ENCODE results near the gene PRDM11. TPM values are rescaled to one million over a fixed set of nuclear protein-coding genes. Genes with fewer than 3 reads are reported as not detected.

PRDM11 gene
- total RNA-seq, 2 experiments from 2014 or later: 2.5 to 4.6 TPM

DNA sequence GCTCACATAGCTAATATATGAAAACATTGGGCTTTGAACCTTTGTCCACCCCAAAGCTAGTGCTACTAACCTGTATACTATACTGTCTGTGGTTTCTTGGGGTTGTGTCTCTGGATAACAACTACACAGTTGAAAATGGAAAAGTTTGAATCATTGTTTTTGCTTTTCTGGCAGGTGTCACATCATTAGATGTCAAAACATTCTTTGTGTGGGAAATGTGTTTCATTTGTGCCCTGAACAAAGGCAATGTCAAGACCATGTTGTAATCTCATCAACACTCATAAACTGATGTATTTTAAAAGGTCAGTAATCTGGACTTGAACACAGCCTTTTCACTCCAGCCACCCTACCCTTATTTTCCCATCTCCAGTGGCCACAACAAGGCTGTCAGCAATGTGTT, 123.2 kb downstream of the PRDM11 start:
- Mint-ChIP-seq H3K4me3 (no peak overlapping the region), H3K27ac (no peak overlapping the region), H3K9me3 (ENCODE audit: low read depth) (no peaks in the 10 kb centered on the region), H3K4me1 (no peaks in the 10 kb centered on the region), H3K27me3 (peaks cover 51% of the 10 kb centered on the region), H3K36me3 (no peaks in the 10 kb centered on the region)
- DNase-seq (no peak), ATAC-seq (no peak)
- CTCF ChIA-PET: interaction anchor here (0.6 kb wide), 1 partner anchor 137 kb away, joined by 3 read pairs; no protein-coding TSS in a partner anchor

- Mint-ChIP-seq H3K36me3 (no peaks in the 10 kb centered on the region), H3K27me3 (peaks cover 58% of the 10 kb centered on the region), H3K9me3 (ENCODE audit: low read depth) (no peaks in the 10 kb centered on the region), H3K4me3 (no peak overlapping the region), H3K4me1 (no peaks in the 10 kb centered on the region), H3K27ac (no peak overlapping the region)
- no peak for ATAC-seq
- DNase-seq: no peak
- CTCF ChIA-PET: interaction anchor here (1.3 kb wide), 1 partner anchor 161 kb away, joined by 3 read pairs; no protein-coding TSS in a partner anchor
These were observed 124.7 kb downstream of the PRDM11 start for GRCh38 chr11:45270946-45271716.

DNA sequence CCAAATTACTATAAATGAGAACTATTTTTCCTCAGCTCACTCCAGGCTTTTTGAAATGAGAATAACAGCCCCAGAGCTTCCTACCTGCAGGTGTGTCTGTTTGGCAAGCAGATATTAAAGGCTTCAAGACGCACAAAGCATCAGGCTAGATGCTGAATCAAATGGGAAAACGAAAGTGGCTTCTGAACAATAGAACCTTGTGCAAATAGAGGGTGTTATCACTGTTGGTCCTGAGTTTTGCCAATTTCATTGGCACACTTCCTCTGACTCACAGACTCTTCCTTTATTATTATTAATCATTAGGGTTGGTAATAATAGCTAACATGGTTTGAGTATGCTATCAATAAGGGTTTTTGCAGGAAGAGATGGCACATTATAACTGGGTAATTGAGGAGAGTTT, 126.3 kb downstream of the PRDM11 start:
- DNase-seq (no peak), ATAC-seq (no peak)
- Mint-ChIP-seq H3K27ac (no peak overlapping the region), H3K4me1 (no peaks in the 10 kb centered on the region), H3K4me3 (no peak overlapping the region), H3K9me3 (ENCODE audit: low read depth) (no peaks in the 10 kb centered on the region), H3K36me3 (no peaks in the 10 kb centered on the region), H3K27me3 (peaks cover 64% of the 10 kb centered on the region)
- CTCF ChIA-PET: no interaction called here

- DNase-seq (no peak), ATAC-seq (no peak)
- H3K27ac Mint-ChIP-seq: no peak overlapping the region
- no peaks in the 10 kb centered on the region for H3K4me1 Mint-ChIP-seq
- H3K27me3 Mint-ChIP-seq: peaks cover 66% of the 10 kb centered on the region
- H3K4me3 Mint-ChIP-seq: no peak overlapping the region
- CTCF ChIA-PET: no interaction called here
- no peaks in the 10 kb centered on the region for H3K9me3 Mint-ChIP-seq (ENCODE audit: low read depth)
- no peaks in the 10 kb centered on the region for H3K36me3 Mint-ChIP-seq
These were observed 127.1 kb downstream of the PRDM11 start for GRCh38 chr11:45273509-45273908.

DNA sequence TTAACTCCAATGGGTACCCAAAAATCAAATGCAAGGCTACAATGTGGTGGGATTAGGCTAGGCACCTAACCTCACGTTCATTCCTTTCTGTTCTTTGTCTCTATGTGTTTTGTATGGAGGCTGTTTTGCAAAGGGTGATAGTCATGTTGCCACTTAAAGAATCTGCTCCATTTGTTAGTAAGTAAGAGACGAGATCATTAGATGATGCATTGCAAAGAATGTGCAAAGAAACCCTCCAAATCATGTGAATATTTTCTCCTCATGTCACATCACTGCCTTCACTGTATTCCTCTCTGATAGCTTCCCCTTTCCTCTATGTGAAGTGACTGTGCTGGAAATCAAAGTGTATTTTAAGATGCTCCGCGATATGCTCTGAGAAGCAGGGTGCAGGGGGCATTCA, 127.8 kb downstream of the PRDM11 start:
- ATAC-seq (no peak), DNase-seq (no peak)
- Mint-ChIP-seq H3K27me3 (peaks cover 62% of the 10 kb centered on the region), H3K4me3 (no peak overlapping the region), H3K36me3 (no peaks in the 10 kb centered on the region), H3K27ac (no peak overlapping the region), H3K9me3 (ENCODE audit: low read depth) (no peaks in the 10 kb centered on the region), H3K4me1 (no peaks in the 10 kb centered on the region)
- CTCF ChIA-PET: no interaction called here

GRCh38 chr11:45275828-45276227, 129.4 kb downstream of the PRDM11 start:
- Mint-ChIP-seq H3K4me3 (no peak overlapping the region), H3K36me3 (peaks cover 1% of the 10 kb centered on the region), H3K27me3 (peaks cover 56% of the 10 kb centered on the region), H3K27ac (no peak overlapping the region), H3K9me3 (ENCODE audit: low read depth) (no peaks in the 10 kb centered on the region), H3K4me1 (no peaks in the 10 kb centered on the region)
- ATAC-seq (no peak), DNase-seq (no peak)
- CTCF ChIA-PET: no interaction called here

- no peak for ATAC-seq
- H3K9me3 Mint-ChIP-seq (ENCODE audit: low read depth): no peaks in the 10 kb centered on the region
- H3K27ac Mint-ChIP-seq: no peak overlapping the region
- no peaks in the 10 kb centered on the region for H3K4me1 Mint-ChIP-seq
- DNase-seq: no peak
- peaks cover 46% of the 10 kb centered on the region for H3K27me3 Mint-ChIP-seq
- H3K4me3 Mint-ChIP-seq: no peak overlapping the region
- CTCF ChIA-PET: interaction anchor here (1.2 kb wide), 1 partner anchor 352 kb away, joined by 4 read pairs; no protein-coding TSS in a partner anchor
- H3K36me3 Mint-ChIP-seq: peaks cover 1% of the 10 kb centered on the region
These were observed 132.3 kb downstream of the PRDM11 start for GRCh38 chr11:45278714-45279113.

DNA sequence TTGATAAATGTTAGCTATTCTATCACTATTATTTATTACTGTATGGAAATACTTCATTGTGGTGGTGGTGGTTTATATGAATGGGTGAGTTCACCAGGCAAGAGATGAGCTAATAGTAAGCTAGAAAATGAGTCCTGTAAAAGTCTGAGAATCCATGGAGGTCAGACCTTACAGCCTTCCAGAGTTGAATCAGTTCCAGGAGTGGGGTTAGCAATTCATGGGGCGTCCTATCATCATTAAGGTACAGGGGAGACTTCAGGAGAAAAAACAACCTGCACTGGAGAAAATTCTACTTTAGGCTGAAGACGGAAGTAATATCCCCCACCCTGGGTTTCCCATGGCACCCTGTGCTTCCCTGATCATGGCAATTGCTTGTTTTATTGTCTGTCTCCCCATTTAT, 133.2 kb downstream of the PRDM11 start:
- Mint-ChIP-seq H3K36me3 (peaks cover 1% of the 10 kb centered on the region), H3K27ac (no peak overlapping the region), H3K4me1 (no peaks in the 10 kb centered on the region), H3K9me3 (ENCODE audit: low read depth) (no peaks in the 10 kb centered on the region), H3K4me3 (no peak overlapping the region), H3K27me3 (peaks cover 52% of the 10 kb centered on the region)
- DNase-seq (no peak), ATAC-seq (no peak)
- CTCF ChIA-PET: interaction anchor here (0.8 to 1.2 kb wide), 2 partner anchors 176 to 353 kb away, joined by 4 read pairs; no protein-coding TSS in a partner anchor

DNA sequence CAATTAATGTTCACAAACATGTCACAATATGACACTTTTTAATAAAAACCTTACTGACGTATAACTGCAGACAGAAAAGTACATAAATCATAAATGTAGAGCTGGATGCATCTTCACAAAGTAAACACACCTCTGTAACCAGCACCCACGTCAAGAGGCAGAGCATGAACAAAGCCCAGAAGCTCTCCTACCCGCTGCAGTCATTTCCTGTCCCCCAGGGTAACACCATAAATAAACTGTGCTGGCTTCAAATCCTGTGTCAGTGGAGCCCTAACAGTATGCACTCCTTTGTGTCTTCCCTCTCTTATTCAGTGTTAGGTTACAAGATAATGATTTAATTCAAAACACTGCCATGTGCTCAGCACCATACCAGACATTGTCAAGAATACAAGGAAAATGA, 134.0 kb downstream of the PRDM11 start:
- Mint-ChIP-seq H3K36me3 (peaks cover 1% of the 10 kb centered on the region), H3K9me3 (ENCODE audit: low read depth) (no peaks in the 10 kb centered on the region), H3K4me1 (no peaks in the 10 kb centered on the region), H3K4me3 (no peak overlapping the region), H3K27me3 (peaks cover 52% of the 10 kb centered on the region), H3K27ac (no peak overlapping the region)
- CTCF ChIA-PET: no interaction called here
- no peak for DNase-seq
- ATAC-seq: no peak

GRCh38 chr11:45282081-45282480, 135.6 kb downstream of the PRDM11 start:
- Mint-ChIP-seq H3K36me3 (peaks cover 1% of the 10 kb centered on the region), H3K4me1 (no peaks in the 10 kb centered on the region), H3K27me3 (peaks cover 55% of the 10 kb centered on the region), H3K27ac (no peak overlapping the region), H3K9me3 (ENCODE audit: low read depth) (no peaks in the 10 kb centered on the region), H3K4me3 (no peak overlapping the region)
- DNase-seq (no peak), ATAC-seq (no peak)
- CTCF ChIA-PET: no interaction called here

Other genes starting within 250 kb of the PRDM11 start
- gene TP53I11, start 195.8 kb upstream of the PRDM11 start, total RNA-seq: 1 to 10 TPM; 2.2 to 3.7 TPM
- not detected for gene SYT13, start 139.7 kb downstream of the PRDM11 start, total RNA-seq